Panc1 (cell line): ENCODE data around the gene CPLX1. TPM values are rescaled to one million over a fixed set of nuclear protein-coding genes. Genes with fewer than 3 reads are reported as not detected.

ENCODE experiments used
- ATAC-seq: fragments of 200-7000 bp; cut with Tn5 transposase; 2 replicates; pipeline ENCODE4 v1.9.1; 2020; ENCODE audit warnings: mild to moderate bottlenecking, moderate library complexity
- BruUV-seq: library from RNA; stranded (reverse); fragments of 400-500 nt; replicated peaks from 2 replicates; lab custom pipeline; 2021; lab: Mats Ljungman, UMichigan
- CTCF ChIA-PET: fragments of 300-600 bp; sonication (Branson Sonifier 250); formaldehyde crosslinking; loops from one replicate; lab custom pipeline; 2022; ENCODE audit warnings: antibody characterized with exemption; lab: Charles Lee
- POLR2A ChIA-PET: fragments of 300-600 bp; sonication (Branson Sonifier 250); formaldehyde crosslinking; loops from one replicate; lab custom pipeline; 2022; ENCODE audit warnings: antibody characterized with exemption; lab: Charles Lee
- DNase-seq: peaks from one replicate; pipeline ENCODE4 v3.0.0-alpha.2; 2010; ENCODE audit warnings: low read depth, low spot score
- H3K27ac ChIP-seq: 2 replicates; pipeline ENCODE4 v1.5.1; 2011; ENCODE audit warnings: mild to moderate bottlenecking, low read length, inconsistent platforms
- H3K27me3 ChIP-seq: fragments of 200-500 bp; sonication (Bioruptor generic); 2 replicates; pipeline ENCODE4 v1.6.0; 2014; ENCODE audit warnings: low read length, inconsistent platforms; ENCODE audit not compliant: control insufficient read depth, insufficient read depth
- H3K36me3 ChIP-seq: fragments of 200-500 bp; sonication (Bioruptor generic); 2 replicates; pipeline ENCODE4 v1.5.1; 2014; ENCODE audit warnings: inconsistent platforms, mild to moderate bottlenecking, low read length, moderate library complexity; ENCODE audit not compliant: control insufficient read depth, insufficient read depth
- H3K4me1 ChIP-seq: 2 replicates; pipeline ENCODE4 v1.5.1; 2011; ENCODE audit warnings: inconsistent platforms, mild to moderate bottlenecking, low read length, moderate library complexity; ENCODE audit not compliant: control insufficient read depth, insufficient read depth
- H3K4me3 ChIP-seq, 2 experiments: 2 replicates each; pipeline ENCODE4 v1.5.1; 2011 to 2012; ENCODE audit warnings: low read depth in 2 of 2, low read length in 2 of 2, mild to moderate bottlenecking in 2 of 2, inconsistent platforms in 1 of 2, moderate library complexity in 1 of 2
- H3K9me3 ChIP-seq: fragments of 200-500 bp; sonication (Bioruptor generic); 2 replicates; pipeline ENCODE4 v1.5.1; 2014; ENCODE audit warnings: low read depth, mild to moderate bottlenecking, inconsistent platforms, low read length, moderate library complexity; ENCODE audit not compliant: control insufficient read depth, insufficient read depth
- POLR2AphosphoS5 ChIP-seq: IDR thresholded peaks from 2 replicates; pipeline ENCODE4 v1.6.1; 2012; ENCODE audit warnings: mild to moderate bottlenecking, low read depth, low read length, moderate library complexity
- SIN3A ChIP-seq: IDR thresholded peaks from 2 replicates; pipeline ENCODE4 v1.6.1; 2012; ENCODE audit warnings: low read depth, mild to moderate bottlenecking, low read length, moderate library complexity, borderline replicate concordance; ENCODE audit not compliant: insufficient read depth
- TCF7L2 ChIP-seq: IDR thresholded peaks from 2 replicates; pipeline ENCODE4 v1.6.1; 2011; ENCODE audit warnings: mild to moderate bottlenecking, low read depth, low read length, inconsistent platforms
- in situ Hi-C: cut with HindIII; loops from 2 replicates; pipeline ENCODE4 v1.10.0; 2016; ENCODE audit warnings: low sequenced_read_pairs, low pct_unique_long_range_greater_than_20kb
- intact Hi-C: fragments of 100-400 bp; cut with micrococcal nuclease; formaldehyde crosslinking; loops from one replicate; pipeline ENCODE4 v1.10.0; 2022; ENCODE audit not compliant: unreplicated experiment
- total RNA-seq: library from RNA; stranded (reverse); gene quantifications from one replicate; pipeline ENCODE4 v1.2.1, GENCODE V29; 2021; ENCODE audit not compliant: unreplicated experiment
- TF ChIP-seq, protein P1 (sequence below): fragments of 450-650 bp; IDR thresholded peaks from 2 replicates; pipeline ENCODE4 v1.5.1; 2017; ENCODE audit warnings: mild to moderate bottlenecking
- TF ChIP-seq, protein P2 (sequence below), 2 experiments: IDR thresholded peaks; 2 replicates each; pipeline ENCODE4 v1.6.1; 2011 to 2012; ENCODE audit warnings: low read depth in 2 of 2, control low read depth in 1 of 2, low read length in 1 of 2, mild to moderate bottlenecking in 1 of 2, moderate library complexity in 1 of 2; ENCODE audit not compliant: insufficient read depth in 1 of 2

CPLX1 gene
- total RNA-seq, 1 experiment from 2014 or later, result 6.7 TPM

DNA sequence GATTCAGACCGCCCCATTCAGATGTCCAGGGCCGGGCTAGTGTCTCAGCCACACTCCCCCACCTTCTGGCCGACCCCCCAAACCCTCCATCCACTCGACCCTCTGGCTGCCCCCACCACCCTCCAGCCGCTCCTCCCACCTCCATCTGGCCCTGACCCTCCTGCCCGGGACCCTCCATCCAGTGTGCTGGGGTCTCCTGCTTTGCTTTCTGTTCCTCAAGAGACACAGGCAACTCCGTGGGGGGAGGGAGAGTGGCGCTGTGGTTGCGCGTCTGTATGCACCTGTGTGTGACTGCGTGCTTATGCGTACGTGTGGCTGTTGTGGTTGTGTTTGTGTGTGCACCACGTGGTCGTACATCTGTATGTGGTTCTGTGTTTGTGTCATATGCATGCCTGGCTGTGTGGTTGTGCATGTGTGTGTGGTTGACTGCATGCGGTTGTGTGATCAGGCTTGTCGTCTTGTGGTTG lies 33.3 kb downstream of the CPLX1 start:
- CTCF ChIA-PET, result no interaction called here
- ATAC-seq, result no peak
- no peaks in the 10 kb centered on the region for H3K36me3 ChIP-seq
- no peaks in the 10 kb centered on the region for H3K9me3 ChIP-seq
- no TSS peak for BruUV-seq
- in situ Hi-C loops (no loop called here), intact Hi-C loops (no loop called here)
- no peak for DNase-seq
- H3K27ac ChIP-seq, result no peak overlapping the region
- peaks cover 4% of the 10 kb centered on the region for H3K4me1 ChIP-seq
- POLR2A ChIA-PET, result no interaction called here
- TF ChIP-seq, protein P1, sequence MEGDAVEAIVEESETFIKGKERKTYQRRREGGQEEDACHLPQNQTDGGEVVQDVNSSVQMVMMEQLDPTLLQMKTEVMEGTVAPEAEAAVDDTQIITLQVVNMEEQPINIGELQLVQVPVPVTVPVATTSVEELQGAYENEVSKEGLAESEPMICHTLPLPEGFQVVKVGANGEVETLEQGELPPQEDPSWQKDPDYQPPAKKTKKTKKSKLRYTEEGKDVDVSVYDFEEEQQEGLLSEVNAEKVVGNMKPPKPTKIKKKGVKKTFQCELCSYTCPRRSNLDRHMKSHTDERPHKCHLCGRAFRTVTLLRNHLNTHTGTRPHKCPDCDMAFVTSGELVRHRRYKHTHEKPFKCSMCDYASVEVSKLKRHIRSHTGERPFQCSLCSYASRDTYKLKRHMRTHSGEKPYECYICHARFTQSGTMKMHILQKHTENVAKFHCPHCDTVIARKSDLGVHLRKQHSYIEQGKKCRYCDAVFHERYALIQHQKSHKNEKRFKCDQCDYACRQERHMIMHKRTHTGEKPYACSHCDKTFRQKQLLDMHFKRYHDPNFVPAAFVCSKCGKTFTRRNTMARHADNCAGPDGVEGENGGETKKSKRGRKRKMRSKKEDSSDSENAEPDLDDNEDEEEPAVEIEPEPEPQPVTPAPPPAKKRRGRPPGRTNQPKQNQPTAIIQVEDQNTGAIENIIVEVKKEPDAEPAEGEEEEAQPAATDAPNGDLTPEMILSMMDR, result no peak
- TF ChIP-seq POLR2AphosphoS5, result no peak
- no peak for TF ChIP-seq TCF7L2
- TF ChIP-seq, protein P2, sequence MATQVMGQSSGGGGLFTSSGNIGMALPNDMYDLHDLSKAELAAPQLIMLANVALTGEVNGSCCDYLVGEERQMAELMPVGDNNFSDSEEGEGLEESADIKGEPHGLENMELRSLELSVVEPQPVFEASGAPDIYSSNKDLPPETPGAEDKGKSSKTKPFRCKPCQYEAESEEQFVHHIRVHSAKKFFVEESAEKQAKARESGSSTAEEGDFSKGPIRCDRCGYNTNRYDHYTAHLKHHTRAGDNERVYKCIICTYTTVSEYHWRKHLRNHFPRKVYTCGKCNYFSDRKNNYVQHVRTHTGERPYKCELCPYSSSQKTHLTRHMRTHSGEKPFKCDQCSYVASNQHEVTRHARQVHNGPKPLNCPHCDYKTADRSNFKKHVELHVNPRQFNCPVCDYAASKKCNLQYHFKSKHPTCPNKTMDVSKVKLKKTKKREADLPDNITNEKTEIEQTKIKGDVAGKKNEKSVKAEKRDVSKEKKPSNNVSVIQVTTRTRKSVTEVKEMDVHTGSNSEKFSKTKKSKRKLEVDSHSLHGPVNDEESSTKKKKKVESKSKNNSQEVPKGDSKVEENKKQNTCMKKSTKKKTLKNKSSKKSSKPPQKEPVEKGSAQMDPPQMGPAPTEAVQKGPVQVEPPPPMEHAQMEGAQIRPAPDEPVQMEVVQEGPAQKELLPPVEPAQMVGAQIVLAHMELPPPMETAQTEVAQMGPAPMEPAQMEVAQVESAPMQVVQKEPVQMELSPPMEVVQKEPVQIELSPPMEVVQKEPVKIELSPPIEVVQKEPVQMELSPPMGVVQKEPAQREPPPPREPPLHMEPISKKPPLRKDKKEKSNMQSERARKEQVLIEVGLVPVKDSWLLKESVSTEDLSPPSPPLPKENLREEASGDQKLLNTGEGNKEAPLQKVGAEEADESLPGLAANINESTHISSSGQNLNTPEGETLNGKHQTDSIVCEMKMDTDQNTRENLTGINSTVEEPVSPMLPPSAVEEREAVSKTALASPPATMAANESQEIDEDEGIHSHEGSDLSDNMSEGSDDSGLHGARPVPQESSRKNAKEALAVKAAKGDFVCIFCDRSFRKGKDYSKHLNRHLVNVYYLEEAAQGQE (IDR thresholded peaks at IDR 0.05; ENCODE audit: insufficient read depth in 1 of 2, low read depth in 2 of 2, low read length in 1 of 2), result no peak
- H3K4me3 ChIP-seq, result no peak overlapping the region
- H3K27me3 ChIP-seq, result no peaks in the 10 kb centered on the region

DNA sequence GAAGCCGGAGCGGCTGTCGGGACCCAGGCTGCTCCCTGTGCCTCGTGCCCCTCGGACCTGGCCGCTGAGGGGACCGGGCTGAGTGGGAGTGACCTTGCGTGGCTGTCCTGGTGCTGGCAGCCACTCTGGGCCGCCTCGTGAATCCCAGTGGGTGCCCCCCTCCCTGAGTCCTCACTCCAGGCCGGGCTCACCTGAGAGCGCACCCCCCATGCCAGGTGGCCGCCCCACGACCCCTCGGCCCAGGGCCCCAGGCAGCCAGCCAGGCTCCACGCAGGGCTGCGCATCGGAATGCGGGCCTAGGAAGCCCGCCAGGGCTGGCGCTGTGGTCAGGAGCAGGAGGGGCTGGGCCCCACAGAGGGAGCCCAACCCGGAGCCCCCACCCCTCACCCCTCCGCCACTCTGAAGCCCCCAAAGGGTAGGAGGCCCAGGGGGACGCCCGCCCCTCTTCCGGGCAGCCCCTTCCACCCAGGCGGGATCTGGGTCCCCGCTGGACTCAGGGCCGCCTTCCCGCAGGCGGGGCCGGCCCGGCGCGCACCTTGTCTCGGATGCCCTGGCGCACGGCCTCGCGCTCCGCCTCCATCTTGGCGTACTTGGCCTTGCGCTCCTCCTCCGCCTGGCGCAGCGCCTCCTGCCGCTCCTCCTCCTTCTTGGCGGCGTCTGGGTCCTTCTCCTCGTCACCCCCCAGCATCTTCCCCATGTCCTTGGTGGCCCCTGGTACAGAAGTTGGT lies 33.9 kb downstream of the CPLX1 start:
- DNase-seq (no peak), ATAC-seq (peak; percentile 47)
- H3K36me3 ChIP-seq, result no peaks in the 10 kb centered on the region
- TF ChIP-seq, protein P2 (IDR thresholded peaks at IDR 0.05; ENCODE audit: insufficient read depth in 1 of 2, low read depth in 2 of 2, low read length in 1 of 2), result no peak
- no peak for TF ChIP-seq SIN3A
- H3K27me3 ChIP-seq, result no peaks in the 10 kb centered on the region
- H3K27ac ChIP-seq, result no peak overlapping the region
- CTCF ChIA-PET, result no interaction called here
- H3K4me3 ChIP-seq, result no peak overlapping the region
- BruUV-seq, result no TSS peak
- H3K4me1 ChIP-seq, result peaks cover 4% of the 10 kb centered on the region
- POLR2A ChIA-PET, result no interaction called here
- intact Hi-C loops, result no loop called here
- in situ Hi-C loops, result no loop called here
- H3K9me3 ChIP-seq, result no peaks in the 10 kb centered on the region
